Occipital lobe (tissue), 1 donor: Measurements from ENCODE around the gene SLC37A2. TPM values are rescaled to one million over a fixed set of nuclear protein-coding genes. Genes with fewer than 3 reads are reported as not detected.

Experiments used
- total RNA-seq: library from RNA; depleted of rRNA; stranded (reverse); fragments of >200 nt; gene quantifications from one replicate; pipeline ENCODE4 v1.2.3, GENCODE V29; 2014

Gene SLC37A2
- total RNA-seq, 1 donor from 2014 or later = 3.4 TPM

Other genes with a start within 250 kb of the SLC37A2 start
- 4.2 TPM for gene ROBO3, start 197.9 kb upstream of the SLC37A2 start, total RNA-seq
- 3.6 TPM for gene ROBO4, start 165.4 kb upstream of the SLC37A2 start, total RNA-seq
- gene HEPN1, start 144.1 kb upstream of the SLC37A2 start, total RNA-seq = not detected
- gene HEPACAM, start 127.3 kb upstream of the SLC37A2 start, total RNA-seq = 12.6 TPM
- 2.5 TPM for gene CCDC15, start 109.1 kb upstream of the SLC37A2 start, total RNA-seq
- gene TMEM218, start 48.3 kb downstream of the SLC37A2 start, total RNA-seq = 23.9 TPM
- 5.3 TPM for gene PKNOX2, start 101.4 kb downstream of the SLC37A2 start, total RNA-seq